OCI-LY3 (cell line): ENCODE results near the gene EBI3.

Experiments
- H2AFZ ChIP-seq: fragments of 200-600, 300-600 bp; shearing (Covaris generic); 2 replicates; pipeline ENCODE4 v1.6.0; 2014; ENCODE audit warnings: antibody characterized with exemption, low read depth, low read length
- H3K27ac ChIP-seq: fragments of 200-600, 300-600 bp; sonication (generic); 2 replicates; pipeline ENCODE4 v1.5.1; 2014; ENCODE audit warnings: mild to moderate bottlenecking, low read length, moderate library complexity, mixed read lengths
- H3K27me3 ChIP-seq: fragments of 200-600, 300-600 bp; sonication (generic); 2 replicates; pipeline ENCODE4 v1.6.1; 2014; ENCODE audit warnings: low read depth, low read length, mixed read lengths
- H3K36me3 ChIP-seq: fragments of 200-600, 300-600 bp; sonication (generic); replicated peaks from 2 replicates; pipeline ENCODE3; 2014; ENCODE audit warnings: low read depth, low read length, mixed read lengths
- H3K4me1 ChIP-seq: fragments of 300-600, 200-600 bp; sonication (generic); 2 replicates; pipeline ENCODE4 v1.6.1; 2014; ENCODE audit warnings: low read length, mixed read lengths
- H3K4me2 ChIP-seq: fragments of 200-600, 300-600 bp; sonication (generic); 2 replicates; pipeline ENCODE4 v1.6.1; 2014; ENCODE audit warnings: low read length, mixed read lengths
- H3K4me3 ChIP-seq: fragments of 300-600, 200-600 bp; sonication (generic); 2 replicates; pipeline ENCODE4 v1.5.1; 2014; ENCODE audit warnings: antibody characterized with exemption, mild to moderate bottlenecking, low read length, moderate library complexity
- H3K79me2 ChIP-seq: fragments of 300-600, 200-600 bp; shearing (Covaris generic); 2 replicates; pipeline ENCODE4 v1.6.1; 2014; ENCODE audit warnings: mild to moderate bottlenecking, low read length, mixed read lengths
- H3K9ac ChIP-seq: fragments of 300-600, 200-600 bp; shearing (Covaris generic); 2 replicates; pipeline ENCODE4 v1.6.0; 2014; ENCODE audit warnings: mild to moderate bottlenecking, low read length, moderate library complexity
- H3K9me3 ChIP-seq: fragments of 200-600, 300-600 bp; shearing (Covaris generic); 2 replicates; pipeline ENCODE4 v1.6.1; 2014; ENCODE audit warnings: low read length, mixed read lengths; ENCODE audit not compliant: insufficient read depth
- H4K20me1 ChIP-seq: fragments of 200-600, 300-600 bp; sonication (generic); 2 replicates; pipeline ENCODE4 v1.6.1; 2016; ENCODE audit warnings: low read length, mixed read lengths; ENCODE audit not compliant: insufficient read depth
- EZH2phosphoT487 ChIP-seq: fragments of 200-600 bp; shearing (Covaris generic); IDR thresholded peaks from 2 replicates; pipeline ENCODE4 v1.6.1; 2018; ENCODE audit warnings: antibody characterized with exemption, mixed run types, low read depth
- TF ChIP-seq, protein P1 (sequence below): fragments of 200-600, 300-600 bp; sonication (generic); IDR thresholded peaks from 2 replicates; pipeline ENCODE4 v1.5.1; 2014; ENCODE audit warnings: antibody characterized with exemption, low read length, low read depth

Gene EBI3

DNA sequence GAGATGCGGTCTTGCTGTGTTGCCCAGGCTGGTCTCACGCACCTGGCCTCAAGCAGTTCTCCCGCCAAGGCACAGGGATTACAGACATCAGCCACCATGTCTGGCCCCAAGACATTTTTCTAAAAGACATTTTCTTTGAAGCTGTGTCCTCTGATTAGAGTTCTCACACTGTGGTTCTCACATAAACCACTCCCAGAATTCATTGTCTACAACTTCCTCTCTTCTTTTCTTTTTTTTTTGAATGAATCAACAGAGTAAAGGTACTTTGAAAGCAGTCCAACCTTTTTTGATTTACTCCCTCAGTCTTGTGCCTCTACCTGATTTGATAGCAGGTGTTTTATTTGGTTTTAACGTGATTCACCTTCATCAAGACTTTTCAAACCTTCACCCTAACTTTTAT is 35.5 kb downstream of the EBI3 start:
- no peaks in the 10 kb centered on the region for H3K27me3 ChIP-seq
- no peaks in the 10 kb centered on the region for H4K20me1 ChIP-seq
- H2AFZ ChIP-seq: no peak overlapping the region
- H3K27ac ChIP-seq: no peak overlapping the region
- no peak overlapping the region for H3K9ac ChIP-seq
- H3K4me3 ChIP-seq: no peak overlapping the region
- H3K79me2 ChIP-seq: no peaks in the 10 kb centered on the region
- H3K4me1 ChIP-seq: peaks cover 11% of the 10 kb centered on the region
- no peak overlapping the region for H3K4me2 ChIP-seq
- peaks cover 10% of the 10 kb centered on the region for H3K36me3 ChIP-seq
- H3K9me3 ChIP-seq: no peaks in the 10 kb centered on the region
- no peak for TF ChIP-seq EZH2phosphoT487
- TF ChIP-seq, protein P1, sequence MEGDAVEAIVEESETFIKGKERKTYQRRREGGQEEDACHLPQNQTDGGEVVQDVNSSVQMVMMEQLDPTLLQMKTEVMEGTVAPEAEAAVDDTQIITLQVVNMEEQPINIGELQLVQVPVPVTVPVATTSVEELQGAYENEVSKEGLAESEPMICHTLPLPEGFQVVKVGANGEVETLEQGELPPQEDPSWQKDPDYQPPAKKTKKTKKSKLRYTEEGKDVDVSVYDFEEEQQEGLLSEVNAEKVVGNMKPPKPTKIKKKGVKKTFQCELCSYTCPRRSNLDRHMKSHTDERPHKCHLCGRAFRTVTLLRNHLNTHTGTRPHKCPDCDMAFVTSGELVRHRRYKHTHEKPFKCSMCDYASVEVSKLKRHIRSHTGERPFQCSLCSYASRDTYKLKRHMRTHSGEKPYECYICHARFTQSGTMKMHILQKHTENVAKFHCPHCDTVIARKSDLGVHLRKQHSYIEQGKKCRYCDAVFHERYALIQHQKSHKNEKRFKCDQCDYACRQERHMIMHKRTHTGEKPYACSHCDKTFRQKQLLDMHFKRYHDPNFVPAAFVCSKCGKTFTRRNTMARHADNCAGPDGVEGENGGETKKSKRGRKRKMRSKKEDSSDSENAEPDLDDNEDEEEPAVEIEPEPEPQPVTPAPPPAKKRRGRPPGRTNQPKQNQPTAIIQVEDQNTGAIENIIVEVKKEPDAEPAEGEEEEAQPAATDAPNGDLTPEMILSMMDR: no peak

DNA sequence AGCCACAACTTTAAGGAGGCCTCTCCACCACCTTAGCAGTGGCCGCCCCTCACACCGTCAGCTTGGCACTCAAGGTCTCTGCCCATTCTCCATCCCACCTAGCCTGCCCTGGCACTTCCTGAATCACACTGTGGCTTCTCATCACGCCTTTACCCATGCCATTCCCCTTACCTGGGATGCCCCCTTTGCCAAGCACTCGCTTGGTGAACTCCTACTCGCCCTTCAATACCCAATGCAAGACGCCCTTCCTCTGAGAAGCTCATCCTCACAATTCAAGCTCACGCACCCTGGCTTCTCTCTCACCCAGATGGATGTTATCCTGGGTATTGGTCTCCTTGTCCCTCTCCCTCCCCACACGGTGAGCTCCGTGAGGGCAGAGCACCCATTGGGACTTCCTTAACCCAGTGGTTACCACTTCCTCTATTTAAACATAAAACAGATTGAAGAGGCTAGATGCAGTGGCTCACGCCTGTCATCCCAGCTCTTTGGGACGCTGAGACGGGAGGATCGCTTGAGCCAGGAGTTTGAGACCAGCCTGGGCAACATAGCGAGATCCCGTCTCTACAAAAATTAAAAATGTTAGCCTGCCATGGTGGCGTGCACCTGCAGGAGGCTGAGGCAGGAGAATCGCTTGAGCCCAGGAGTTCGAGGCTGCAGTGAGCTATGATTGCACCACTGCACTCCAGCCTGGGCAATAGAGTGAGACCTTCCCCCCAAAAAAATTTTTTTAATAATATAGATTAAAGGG is 37.1 kb downstream of the EBI3 start:
- Histone ChIP-seq H3K4me1 (peaks cover 5% of the 10 kb centered on the region; the same call in 1 of the 2 replicates), H3K9me3 (no peaks in the 10 kb centered on the region), H2AFZ (no peak overlapping the region), H3K27me3 (no peaks in the 10 kb centered on the region), H3K27ac (no peak overlapping the region), H4K20me1 (no peaks in the 10 kb centered on the region), H3K4me3 (no peak overlapping the region), H3K4me2 (no peak overlapping the region), H3K36me3 (peaks cover 12% of the 10 kb centered on the region), H3K9ac (no peak overlapping the region), H3K79me2 (no peaks in the 10 kb centered on the region)
- TF ChIP-seq, protein P1: no peak
- TF ChIP-seq EZH2phosphoT487: no peak

DNA sequence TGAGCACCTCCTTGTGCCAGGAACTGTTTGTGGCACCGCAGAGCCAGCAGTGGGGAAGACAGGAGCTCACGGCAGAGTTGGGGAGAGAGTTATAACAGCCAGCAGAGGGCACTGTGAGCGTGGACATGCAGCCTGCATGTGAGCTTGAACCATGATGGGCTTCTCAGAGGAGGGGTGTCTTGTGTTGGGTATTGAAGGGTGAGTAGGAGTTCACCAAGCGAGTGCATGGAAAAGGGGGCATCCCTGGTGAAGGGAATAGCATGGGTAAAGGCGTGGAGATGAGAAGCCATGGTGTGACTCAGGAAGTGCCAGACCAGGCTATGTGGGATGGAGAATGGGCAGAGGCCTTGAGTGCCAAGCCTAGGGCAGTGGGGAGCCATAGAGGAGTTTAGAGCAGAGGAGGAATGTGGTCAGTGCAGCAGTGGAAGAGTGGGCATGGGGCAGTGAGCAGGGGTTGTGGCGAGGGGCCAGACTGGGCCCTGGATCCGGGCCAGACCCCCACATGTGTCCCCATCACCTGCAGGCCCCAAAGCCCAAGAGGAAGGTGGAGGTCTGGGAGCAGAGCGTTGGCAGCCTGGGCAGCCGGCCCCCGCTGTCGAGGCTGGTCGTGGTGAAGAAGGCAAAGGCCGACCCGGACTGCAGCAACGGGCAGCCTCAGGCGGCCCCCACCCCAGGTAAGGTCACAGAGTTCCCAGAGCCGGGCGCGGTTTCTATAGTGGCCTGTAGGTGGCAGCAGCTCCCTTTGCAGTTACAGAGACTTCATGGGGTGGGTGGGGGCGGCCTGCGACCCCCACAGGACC is 38.0 kb downstream of the EBI3 start:
- peaks cover 5% of the 10 kb centered on the region; the same call in 1 of the 2 replicates for H3K4me1 ChIP-seq
- H3K27me3 ChIP-seq: no peaks in the 10 kb centered on the region
- H3K27ac ChIP-seq: no peak overlapping the region
- no peaks in the 10 kb centered on the region for H3K9me3 ChIP-seq
- H3K9ac ChIP-seq: no peak overlapping the region
- TF ChIP-seq, protein P1: peak; percentile 80
- no peak for TF ChIP-seq EZH2phosphoT487
- no peak overlapping the region for H2AFZ ChIP-seq
- peaks cover 14% of the 10 kb centered on the region for H3K36me3 ChIP-seq
- no peaks in the 10 kb centered on the region for H4K20me1 ChIP-seq
- no peaks in the 10 kb centered on the region for H3K79me2 ChIP-seq
- H3K4me3 ChIP-seq: no peak overlapping the region
- H3K4me2 ChIP-seq: no peak overlapping the region
